Stomach smooth muscle (tissue), 2 donors: ENCODE results near the gene C1orf74.
A peak's percentile ranks its signal among the peaks of the same experiment; 100 is the strongest.
"Not testable (repeated sequence)": the region's sequence is repeated elsewhere in the genome, so short reads cannot be mapped to it uniquely, and the experiment has no call there.

ENCODE experiments used
- H3K27ac ChIP-seq: one replicate; pipeline ENCODE4 v1.7.0; 2013; ENCODE audit warnings: mild to moderate bottlenecking, low read length, inconsistent platforms
- H3K27me3 ChIP-seq, 2 donors: one replicate each; pipeline ENCODE4 v1.7.0; 2013; ENCODE audit warnings: low read length in 2 of 2; ENCODE audit not compliant: insufficient read depth in 2 of 2, control insufficient read depth in 1 of 2
- H3K36me3 ChIP-seq, 2 donors: one replicate each; pipeline ENCODE4 v1.7.0; 2013; ENCODE audit warnings: low read length in 2 of 2; ENCODE audit not compliant: control insufficient read depth in 2 of 2, insufficient read depth in 2 of 2
- H3K4me1 ChIP-seq: one replicate; pipeline ENCODE4 v1.7.0; 2013; ENCODE audit warnings: low read length; ENCODE audit not compliant: control insufficient read depth, insufficient read depth
- H3K4me3 ChIP-seq, 2 donors: one replicate each; pipeline ENCODE4 v1.7.0; 2013; ENCODE audit warnings: low read length in 2 of 2
- H3K9ac ChIP-seq, 2 donors: one replicate each; pipeline ENCODE4 v1.7.0; 2013; ENCODE audit warnings: low read length in 2 of 2, mild to moderate bottlenecking in 1 of 2
- H3K9me3 ChIP-seq, 2 donors: one replicate each; pipeline ENCODE4 v1.7.0; 2013; ENCODE audit warnings: low read length in 2 of 2; ENCODE audit not compliant: control insufficient read depth in 2 of 2
- donor health status: healthy.
- donor health status: Pancreatic carcinoma.

C1orf74 gene

GRCh38 chr1:209805341-209805781 lies 21.0 kb upstream of the C1orf74 start:
- H3K36me3 ChIP-seq: no peaks in the 10 kb centered on the region
- no peaks in the 10 kb centered on the region for H3K9me3 ChIP-seq
- peaks cover 0 to 4% of the 10 kb centered on the region in 2 donors for H3K27me3 ChIP-seq
- H3K9ac ChIP-seq: no peak overlapping the region
- peak overlapping the region in 1 of 2 donors; percentile 69 for H3K4me3 ChIP-seq
- H3K4me1 ChIP-seq: peaks cover 12% of the 10 kb centered on the region
- H3K27ac ChIP-seq: no peak overlapping the region

- Histone ChIP-seq H3K27me3 (peaks cover 0 to 4% of the 10 kb centered on the region in 2 donors), H3K4me1 (peaks cover 12% of the 10 kb centered on the region), H3K9me3 (no peaks in the 10 kb centered on the region), H3K9ac (no peak overlapping the region), H3K4me3 (no peak overlapping the region), H3K36me3 (no peaks in the 10 kb centered on the region), H3K27ac (no peak overlapping the region)
Observed at GRCh38 chr1:209803568-209803967, 19.2 kb upstream of the C1orf74 start.

- H3K9ac ChIP-seq: no peak overlapping the region
- H3K4me3 ChIP-seq: no peak overlapping the region
- no peak overlapping the region for H3K27ac ChIP-seq
- no peaks in the 10 kb centered on the region for H3K9me3 ChIP-seq
- no peaks in the 10 kb centered on the region for H3K36me3 ChIP-seq
- H3K27me3 ChIP-seq: peaks cover 0 to 4% of the 10 kb centered on the region in 2 donors
- peaks cover 9% of the 10 kb centered on the region for H3K4me1 ChIP-seq
Observed at GRCh38 chr1:209802780-209803152, 18.4 kb upstream of the C1orf74 start.

- no peak overlapping the region for H3K9ac ChIP-seq
- no peak overlapping the region for H3K4me3 ChIP-seq
- H3K27ac ChIP-seq: no peak overlapping the region
- no peaks in the 10 kb centered on the region for H3K9me3 ChIP-seq
- peaks cover 9% of the 10 kb centered on the region for H3K4me1 ChIP-seq
- H3K27me3 ChIP-seq: peaks cover 0 to 4% of the 10 kb centered on the region in 2 donors
- no peaks in the 10 kb centered on the region for H3K36me3 ChIP-seq
Observed at GRCh38 chr1:209802117-209802779, 17.9 kb upstream of the C1orf74 start.

- Histone ChIP-seq H3K4me3 (no peak overlapping the region), H3K36me3 (no peaks in the 10 kb centered on the region), H3K4me1 (peaks cover 7% of the 10 kb centered on the region), H3K9ac (no peak overlapping the region), H3K27me3 (peaks cover 0 to 4% of the 10 kb centered on the region in 2 donors), H3K27ac (no peak overlapping the region), H3K9me3 (no peaks in the 10 kb centered on the region)
Observed at GRCh38 chr1:209800984-209801834, 16.9 kb upstream of the C1orf74 start.

- H3K27ac ChIP-seq: no peak overlapping the region
- no peaks in the 10 kb centered on the region for H3K36me3 ChIP-seq
- peaks cover 4% of the 10 kb centered on the region for H3K4me1 ChIP-seq
- H3K9ac ChIP-seq: no peak overlapping the region
- no peaks in the 10 kb centered on the region for H3K9me3 ChIP-seq
- H3K4me3 ChIP-seq: no peak overlapping the region
- H3K27me3 ChIP-seq: no peaks in the 10 kb centered on the region
Observed at GRCh38 chr1:209797978-209798639, 13.8 kb upstream of the C1orf74 start.

- H3K9ac ChIP-seq, H3K27ac ChIP-seq, H3K27me3 ChIP-seq, H3K4me1 ChIP-seq, H3K4me3 ChIP-seq, H3K36me3 ChIP-seq, H3K9me3 ChIP-seq: not testable (repeated sequence)
Observed at GRCh38 chr1:209793711-209794110, 9.4 kb upstream of the C1orf74 start.

GRCh38 chr1:209791920-209792319 lies 7.6 kb upstream of the C1orf74 start:
- no peaks in the 10 kb centered on the region for H3K27me3 ChIP-seq
- H3K27ac ChIP-seq: no peak overlapping the region
- no peaks in the 10 kb centered on the region for H3K36me3 ChIP-seq
- no peak overlapping the region for H3K4me3 ChIP-seq
- no peaks in the 10 kb centered on the region for H3K9me3 ChIP-seq
- no peak overlapping the region for H3K9ac ChIP-seq
- H3K4me1 ChIP-seq: peaks cover 14% of the 10 kb centered on the region

- Histone ChIP-seq H3K9me3 (no peaks in the 10 kb centered on the region), H3K36me3 (no peaks in the 10 kb centered on the region), H3K4me1 (peaks cover 16% of the 10 kb centered on the region), H3K4me3 (no peak overlapping the region), H3K27me3 (no peaks in the 10 kb centered on the region), H3K9ac (no peak overlapping the region), H3K27ac (no peak overlapping the region)
Observed at GRCh38 chr1:209790286-209791193, 6.2 kb upstream of the C1orf74 start.

GRCh38 chr1:209789245-209789644 lies 4.9 kb upstream of the C1orf74 start:
- no peak overlapping the region for H3K4me3 ChIP-seq
- peaks cover 23% of the 10 kb centered on the region for H3K4me1 ChIP-seq
- peak overlapping the region; percentile 95 for H3K27ac ChIP-seq
- no peaks in the 10 kb centered on the region for H3K27me3 ChIP-seq
- H3K9me3 ChIP-seq: no peaks in the 10 kb centered on the region
- no peak overlapping the region for H3K9ac ChIP-seq
- H3K36me3 ChIP-seq: no peaks in the 10 kb centered on the region
